Stimulated activated CD4-positive, alpha-beta T cell treated with anti-CD3 and anti-CD28 coated beads, Interleukin-15, amount 100 ng/mL, for 1 hour (primary cell): Measurements from ENCODE around the gene DAND5.

ENCODE experiments used
- DNase-seq, 2 donors: peaks; one replicate each; pipeline ENCODE4 v3.0.0-alpha.2; 2020; ENCODE audit warnings: low read depth in 1 of 2, low spot score in 1 of 2

Gene DAND5

DNA sequence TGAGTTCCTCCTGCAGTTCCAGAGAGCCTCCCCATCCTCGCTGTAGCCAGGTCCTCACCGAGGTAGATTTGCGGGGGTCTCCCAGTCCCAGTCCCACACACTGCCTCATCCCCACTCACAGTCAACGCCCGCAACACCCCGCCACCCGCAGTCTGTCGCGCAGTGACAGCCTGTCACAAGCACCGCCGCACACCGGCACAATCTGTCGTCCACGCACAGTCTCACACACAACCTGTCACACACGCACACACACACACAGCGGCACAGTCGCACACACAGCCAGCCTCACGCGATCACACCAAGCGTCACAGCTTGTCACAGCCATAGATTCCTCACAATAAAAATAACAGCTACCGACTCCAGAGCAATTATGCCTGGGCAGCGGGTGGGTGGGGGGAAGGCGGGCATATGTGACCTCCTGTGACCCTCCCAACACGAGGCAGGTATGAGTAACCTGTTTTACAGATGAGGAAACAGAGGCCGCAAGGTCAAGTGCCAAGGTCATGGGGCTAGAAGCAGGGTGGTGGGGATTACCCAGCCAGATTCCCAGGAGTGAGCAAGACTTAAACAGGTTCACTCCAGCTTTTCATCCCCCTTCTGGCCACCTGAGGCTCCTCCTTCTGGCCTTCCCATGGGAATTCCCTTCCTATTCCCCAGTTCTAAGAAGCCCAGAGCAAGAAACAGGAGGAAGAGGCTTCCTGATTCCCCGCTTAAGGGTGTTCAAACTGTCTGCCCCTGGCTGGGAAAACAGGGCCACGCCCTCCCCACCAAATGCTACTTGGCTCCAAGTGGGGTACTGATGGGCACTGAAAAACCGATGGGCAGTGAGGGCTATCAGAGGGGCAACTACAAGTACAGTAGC, 39.8 kb downstream of the DAND5 start:
- no peak for DNase-seq

- DNase-seq = no peak
Measured at GRCh38 chr19:13010038-13010991, 40.9 kb downstream of the DAND5 start.

DNA sequence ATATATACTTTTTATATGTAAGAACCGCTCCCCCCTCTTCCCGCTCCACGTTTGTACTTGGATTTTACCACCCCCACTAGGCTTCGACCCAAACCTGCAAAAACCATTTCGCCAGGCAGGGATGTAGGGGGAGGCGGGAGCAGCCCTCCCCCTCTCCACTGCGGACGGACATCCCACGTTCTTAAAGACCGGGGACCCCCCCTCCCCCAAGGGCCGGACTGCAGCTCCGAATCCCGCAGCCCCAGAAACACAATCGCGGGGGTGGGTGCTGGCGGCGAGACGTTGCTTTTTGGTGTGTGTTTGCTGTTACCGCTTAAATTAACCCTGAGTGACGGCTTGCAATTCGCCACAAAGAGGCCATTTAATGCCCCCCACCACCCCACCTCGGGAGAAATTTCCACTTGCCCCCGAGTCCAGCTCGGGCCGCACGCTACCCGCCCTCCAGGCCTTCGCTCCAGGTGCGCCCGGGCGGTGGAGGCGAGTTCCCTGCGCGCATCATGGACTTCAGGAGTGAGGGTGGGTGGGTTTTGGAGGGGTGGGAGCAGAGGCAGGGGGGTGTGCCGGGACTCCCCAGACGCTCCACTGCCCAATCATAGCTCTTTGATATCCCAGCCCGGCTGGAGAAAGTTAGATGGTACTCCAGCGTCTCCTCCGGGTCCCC, 41.7 kb downstream of the DAND5 start:
- DNase-seq = no peak

DNA sequence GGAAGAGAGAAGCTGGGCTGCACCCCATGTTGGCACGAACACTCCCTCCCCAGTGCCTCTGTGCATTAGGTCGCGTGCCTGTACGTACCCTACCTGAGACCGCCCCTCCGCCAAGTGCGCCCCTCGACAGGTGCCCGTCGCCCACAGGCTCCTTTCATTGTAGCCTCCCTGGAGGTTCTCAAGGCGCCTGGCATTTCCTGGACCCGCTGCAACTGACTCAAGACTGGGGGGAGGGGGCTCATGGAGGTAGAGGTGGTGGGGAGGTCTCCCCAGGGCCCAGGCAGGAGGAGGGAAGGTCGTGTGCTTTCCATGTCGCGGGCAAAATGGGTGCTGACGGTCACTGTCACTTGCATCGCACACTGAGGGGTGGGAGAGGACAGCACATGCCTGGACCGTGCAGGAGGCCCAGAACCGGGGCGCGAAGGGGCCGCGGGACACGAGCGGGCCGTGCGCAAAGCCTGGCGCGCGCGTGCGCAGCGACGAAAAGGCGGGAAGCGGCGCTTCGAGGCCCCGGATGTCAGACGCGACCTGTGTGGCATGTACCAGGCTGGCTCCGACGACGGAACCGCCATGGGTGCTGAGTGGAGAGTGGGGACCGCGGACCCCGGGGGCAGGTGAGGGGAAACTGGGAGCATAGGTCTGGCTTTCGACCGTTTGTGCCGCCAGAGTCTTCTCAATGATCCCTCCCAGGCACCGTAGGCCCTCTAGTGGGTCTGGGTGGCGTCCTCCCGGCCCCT, 42.4 kb downstream of the DAND5 start:
- DNase-seq = no peak

GRCh38 chr19:13012390-13012689, 43.0 kb downstream of the DAND5 start:
- no peak for DNase-seq

DNA sequence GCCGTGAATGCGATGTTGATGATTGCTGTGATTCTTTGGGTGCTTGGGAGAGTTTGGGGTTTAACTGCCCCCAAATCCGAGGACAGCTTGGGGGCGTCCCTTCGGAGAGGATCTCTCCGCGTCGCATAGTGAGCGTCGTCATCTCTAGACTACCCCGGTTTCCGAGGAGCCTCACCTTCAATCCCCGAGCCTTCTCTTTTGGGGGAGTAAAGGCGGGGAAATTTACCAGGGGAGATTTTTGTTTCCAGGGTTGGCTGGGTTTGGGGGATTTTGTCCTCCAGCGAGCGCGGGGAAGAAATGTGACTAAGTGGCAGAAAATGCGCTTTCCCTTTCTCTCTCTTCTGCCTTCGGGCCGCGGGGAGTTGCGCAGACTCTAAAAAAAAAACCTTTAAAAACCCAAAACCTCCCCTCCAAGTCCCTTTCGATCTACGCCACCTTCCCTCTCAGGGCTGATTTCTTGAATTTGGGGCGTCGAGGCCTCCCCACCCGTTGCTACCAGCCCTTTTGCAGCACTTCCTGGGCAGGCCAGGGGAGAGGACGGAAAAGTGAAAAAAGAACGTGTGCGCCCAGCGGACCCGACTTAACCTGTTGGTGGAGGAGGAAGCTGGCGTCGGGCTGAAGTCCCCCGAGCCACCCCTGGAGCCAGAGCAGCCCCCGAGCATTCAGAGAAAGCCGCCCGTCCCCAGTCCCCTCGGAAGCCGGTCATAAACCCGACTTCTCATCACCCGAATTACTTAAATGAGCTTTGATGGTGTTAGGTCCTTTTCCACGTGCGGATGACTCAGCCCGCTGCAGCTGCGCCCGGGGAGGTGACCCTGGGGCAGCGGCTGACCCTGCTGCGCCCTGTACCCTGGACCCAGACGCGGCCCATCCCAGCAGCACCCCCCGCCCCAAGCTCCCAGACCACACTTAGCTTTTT, 43.6 kb downstream of the DAND5 start:
- DNase-seq = no peak

DNA sequence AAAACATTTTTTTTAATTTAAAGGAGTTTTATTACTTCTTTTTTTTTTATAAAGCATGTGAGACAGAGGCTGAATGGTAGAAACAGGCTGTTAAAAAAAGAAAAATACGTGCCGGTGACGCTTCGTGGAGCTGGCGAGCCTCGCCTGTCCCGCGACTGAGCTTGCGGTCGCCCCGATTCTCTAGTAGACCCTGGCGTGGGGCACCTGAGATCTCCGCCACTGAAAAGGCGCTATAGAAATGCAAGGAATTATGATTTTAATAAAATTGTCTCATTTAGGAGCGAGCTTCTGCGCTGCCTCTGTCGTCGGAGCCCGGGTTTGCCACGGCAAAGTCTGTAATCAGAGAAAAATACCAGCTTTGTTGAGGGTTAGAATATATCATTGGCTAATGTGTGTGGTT, 44.3 kb downstream of the DAND5 start:
- no peak for DNase-seq

DNA sequence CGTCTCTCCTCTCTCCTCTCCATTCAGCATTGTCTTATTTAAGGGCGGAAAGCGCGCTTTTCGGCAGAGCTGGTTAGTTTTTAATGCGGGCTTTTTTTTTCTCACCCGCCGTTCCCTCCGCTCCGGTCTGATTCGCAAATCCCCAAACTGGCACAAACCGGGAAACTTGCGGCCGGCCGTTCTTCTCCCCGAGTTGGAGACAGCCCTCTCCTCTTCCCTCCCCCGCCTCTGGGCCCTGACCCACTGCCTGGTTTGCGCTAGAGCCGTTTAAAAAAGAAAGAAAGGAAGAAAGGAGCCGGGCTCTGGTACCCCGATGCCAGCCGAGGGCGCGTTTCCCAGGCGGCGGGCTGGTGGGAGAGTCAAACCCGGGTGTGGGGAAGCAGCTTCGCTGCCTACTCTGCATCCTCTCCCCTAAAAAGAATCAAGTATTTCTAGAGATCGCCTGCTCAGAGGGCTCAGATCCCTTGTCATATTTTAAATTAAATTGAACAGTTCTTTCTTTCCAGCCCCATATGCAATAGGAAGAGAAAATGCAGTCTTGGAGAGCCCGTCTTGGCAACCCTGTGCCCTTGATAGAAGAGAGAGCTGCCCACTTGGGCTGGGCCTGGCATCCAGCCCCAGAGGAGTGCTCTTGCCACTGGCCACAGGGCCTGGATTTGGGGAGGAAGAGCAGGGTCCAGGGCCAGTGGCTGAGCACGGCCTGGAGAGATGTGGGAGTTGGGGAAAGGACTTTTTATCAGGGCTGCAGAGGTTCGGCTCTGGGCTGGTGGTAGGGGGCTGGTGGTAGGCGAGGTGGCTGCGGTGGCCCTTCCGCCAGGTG, 44.9 kb downstream of the DAND5 start:
- no peak for DNase-seq

GRCh38 chr19:13014921-13015280, 45.5 kb downstream of the DAND5 start:
- no peak for DNase-seq

DNA sequence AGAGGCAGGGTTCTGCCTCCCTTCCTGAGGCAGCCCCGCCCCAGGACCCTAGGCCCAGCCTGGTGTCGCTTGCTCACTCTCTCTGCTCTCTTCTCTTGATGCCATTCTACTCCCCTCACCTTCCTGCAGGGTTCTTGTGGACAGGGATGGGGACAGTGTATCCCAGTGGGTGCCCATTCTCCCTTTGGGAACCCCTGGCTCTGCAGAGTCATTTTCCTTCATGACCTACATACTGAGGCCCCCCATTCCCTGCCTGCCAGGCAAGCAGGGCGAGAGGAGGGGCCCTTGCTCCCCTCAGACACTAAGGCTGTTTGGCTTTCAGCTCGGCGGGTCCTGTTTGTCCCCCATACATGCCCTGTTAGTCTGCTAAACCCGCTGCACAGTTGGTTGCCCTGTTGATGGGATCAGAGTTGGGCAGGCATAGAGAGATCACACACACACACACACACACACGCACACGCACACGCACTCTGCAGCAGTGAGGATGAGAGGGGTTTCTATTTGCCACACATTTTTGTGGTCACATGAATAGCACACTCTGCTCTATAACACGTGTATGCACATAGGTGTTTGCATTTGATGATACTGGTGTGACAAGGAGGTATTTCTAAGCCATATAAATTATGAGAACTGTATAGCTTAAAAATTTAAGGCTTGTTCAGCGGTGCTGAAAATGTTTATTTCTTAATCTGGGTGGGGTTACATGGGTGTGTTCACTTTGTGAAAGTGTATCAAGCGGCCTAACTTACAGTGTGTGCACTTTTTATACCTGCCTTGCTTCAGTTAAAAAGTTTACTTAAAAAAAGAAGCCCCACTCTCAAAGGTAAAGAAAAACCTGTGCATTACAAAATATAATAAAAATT, 46.2 kb downstream of the DAND5 start:
- no peak for DNase-seq

- no peak for DNase-seq
Measured at GRCh38 chr19:13016245-13016627, 46.9 kb downstream of the DAND5 start.

DNA sequence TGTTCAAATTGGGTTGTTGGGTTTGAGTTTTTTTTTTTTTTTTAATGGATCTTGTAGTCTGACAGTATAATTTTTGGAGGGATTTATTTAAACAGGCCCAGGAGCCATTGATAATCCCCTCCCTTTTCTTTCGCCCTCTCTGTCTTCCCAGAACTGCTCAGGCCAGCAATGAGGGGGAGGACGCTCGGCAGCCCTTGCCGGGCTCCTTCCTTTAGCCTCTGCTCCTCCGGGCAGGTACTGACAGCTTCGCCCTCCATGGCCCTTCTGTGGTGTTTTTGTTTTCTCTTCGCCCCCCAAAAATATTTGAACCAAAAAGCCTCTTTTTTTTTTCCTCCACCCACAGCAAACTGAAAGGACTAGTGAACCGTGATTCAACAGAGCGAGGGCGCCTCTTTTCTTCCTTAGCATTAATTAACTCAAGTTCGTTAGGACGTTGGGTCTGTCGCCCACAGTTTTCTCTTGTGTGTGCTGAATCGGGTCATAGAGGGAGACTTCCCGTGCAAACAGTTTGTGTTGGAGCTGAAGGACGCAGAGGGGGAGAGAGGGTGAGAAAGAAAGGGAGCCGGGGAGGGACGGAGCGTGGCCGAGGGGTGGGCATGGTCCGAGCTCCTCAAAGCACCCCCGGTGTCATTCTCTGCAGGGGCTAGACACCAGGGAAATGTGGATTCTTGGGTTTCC, 47.4 kb downstream of the DAND5 start:
- no peak for DNase-seq

DNA sequence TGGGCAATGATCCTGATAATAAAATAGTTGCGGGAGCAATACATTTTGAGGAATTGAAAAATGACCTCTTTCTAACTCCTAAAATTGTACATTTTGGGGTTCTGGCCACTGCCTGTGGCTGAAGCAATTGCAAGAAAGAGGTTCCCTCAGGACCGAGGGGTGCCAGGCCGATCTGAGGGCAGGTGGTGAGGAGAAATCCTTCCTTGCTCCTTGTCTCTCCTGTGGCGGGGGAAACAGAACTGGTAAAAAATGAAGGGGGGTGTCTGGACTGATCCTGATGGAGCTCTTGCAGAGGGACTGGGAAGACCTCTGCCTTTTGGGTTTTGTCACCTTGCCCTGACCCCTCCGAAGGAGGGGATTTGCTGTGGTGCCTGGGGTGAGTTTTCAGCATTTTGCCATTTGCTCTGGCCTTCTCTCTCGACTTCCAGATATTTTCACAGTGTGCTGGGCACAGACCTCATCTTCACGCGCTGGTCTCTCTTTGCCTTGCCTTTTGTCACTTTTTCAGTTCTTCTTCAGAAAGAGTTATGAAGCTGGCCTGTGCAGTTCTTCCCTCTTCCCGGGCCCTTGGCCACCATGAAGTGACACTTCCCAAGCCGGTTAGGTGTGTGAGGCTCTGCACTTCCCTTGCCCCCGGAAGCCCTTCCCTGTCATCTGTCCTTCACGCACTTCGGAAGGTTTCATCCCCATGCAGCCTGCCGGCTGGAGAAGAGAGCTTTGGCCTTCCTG, 48.1 kb downstream of the DAND5 start:
- no peak for DNase-seq

- no peak for DNase-seq
Measured at GRCh38 chr19:13018035-13018914, 48.9 kb downstream of the DAND5 start.

- no peak for DNase-seq
Measured at GRCh38 chr19:13019332-13019731, 50.0 kb downstream of the DAND5 start.

- DNase-seq = no peak
Measured at GRCh38 chr19:13020002-13020414, 50.6 kb downstream of the DAND5 start.
